Karpas-422 (cell line): Measurements from ENCODE around the gene C19orf85. TPM values are rescaled to one million over a fixed set of nuclear protein-coding genes. Genes with fewer than 3 reads are reported as not detected.

Experiments used
- DNase-seq: peaks from one replicate; pipeline ENCODE4 v3.0.0-alpha.2; 2015
- H2AFZ ChIP-seq: fragments of 200-600 bp; sonication (generic); 2 replicates; pipeline ENCODE4 v1.6.1; 2014; ENCODE audit warnings: antibody characterized with exemption, low read length, mixed read lengths
- H3K27ac ChIP-seq: fragments of 200-600 bp; sonication (generic); 2 replicates; pipeline ENCODE4 v1.5.1; 2014; ENCODE audit warnings: mild to moderate bottlenecking, low read length, moderate library complexity
- H3K27me3 ChIP-seq: fragments of 200-600 bp; sonication (generic); 2 replicates; pipeline ENCODE4 v1.6.1; 2014; ENCODE audit warnings: low read length, mixed read lengths
- H3K36me3 ChIP-seq: fragments of 200-600 bp; sonication (generic); 2 replicates; pipeline ENCODE4 v1.6.1; 2014; ENCODE audit warnings: low read length, mixed read lengths; ENCODE audit not compliant: insufficient read depth
- H3K4me1 ChIP-seq: fragments of 200-600 bp; sonication (generic); 2 replicates; pipeline ENCODE4 v1.6.1; 2014; ENCODE audit warnings: mild to moderate bottlenecking, low read length, mixed read lengths
- H3K4me2 ChIP-seq: fragments of 200-600 bp; sonication (generic); 2 replicates; pipeline ENCODE4 v1.6.1; 2014; ENCODE audit warnings: low read length, low read depth, mild to moderate bottlenecking; ENCODE audit not compliant: poor library complexity, severe bottlenecking
- H3K4me3 ChIP-seq: fragments of 200-600 bp; sonication (generic); 2 replicates; pipeline ENCODE4 v1.5.1; 2014; ENCODE audit warnings: mild to moderate bottlenecking, antibody characterized with exemption, low read length, mixed read lengths
- H3K79me2 ChIP-seq: fragments of 200-600 bp; sonication (generic); 2 replicates; pipeline ENCODE4 v1.6.1; 2014; ENCODE audit warnings: mild to moderate bottlenecking, low read length, mixed read lengths
- H3K9ac ChIP-seq: fragments of 200-600 bp; sonication (generic); 2 replicates; pipeline ENCODE4 v1.6.0; 2014; ENCODE audit warnings: low read length
- H3K9me2 ChIP-seq: fragments of 200-600 bp; sonication (generic), shearing (Covaris generic); replicated peaks from 2 replicates; pipeline ENCODE4 v1.6.0; 2014; ENCODE audit warnings: mild to moderate bottlenecking, low read length, moderate library complexity; ENCODE audit not compliant: insufficient read depth
- H3K9me3 ChIP-seq: fragments of 300-700, 200-600 bp; sonication (generic); 2 replicates; pipeline ENCODE4 v1.6.1; 2014; ENCODE audit warnings: low read length, mixed read lengths
- H4K20me1 ChIP-seq: fragments of 200-600 bp; sonication (generic); 2 replicates; pipeline ENCODE4 v1.6.1; 2014; ENCODE audit warnings: mild to moderate bottlenecking, antibody characterized with exemption, low read length, low read depth; ENCODE audit not compliant: insufficient read depth
- total RNA-seq: library from RNA; depleted of rRNA; stranded (reverse); fragments of >200 nt; shearing (Covaris generic); gene quantifications from 2 replicates; pipeline ENCODE4 v1.2.3, GENCODE V29; 2014; ENCODE audit warnings: low replicate concordance

The C19orf85 gene
- total RNA-seq, 1 experiment from 2014 or later = not detected

DNA sequence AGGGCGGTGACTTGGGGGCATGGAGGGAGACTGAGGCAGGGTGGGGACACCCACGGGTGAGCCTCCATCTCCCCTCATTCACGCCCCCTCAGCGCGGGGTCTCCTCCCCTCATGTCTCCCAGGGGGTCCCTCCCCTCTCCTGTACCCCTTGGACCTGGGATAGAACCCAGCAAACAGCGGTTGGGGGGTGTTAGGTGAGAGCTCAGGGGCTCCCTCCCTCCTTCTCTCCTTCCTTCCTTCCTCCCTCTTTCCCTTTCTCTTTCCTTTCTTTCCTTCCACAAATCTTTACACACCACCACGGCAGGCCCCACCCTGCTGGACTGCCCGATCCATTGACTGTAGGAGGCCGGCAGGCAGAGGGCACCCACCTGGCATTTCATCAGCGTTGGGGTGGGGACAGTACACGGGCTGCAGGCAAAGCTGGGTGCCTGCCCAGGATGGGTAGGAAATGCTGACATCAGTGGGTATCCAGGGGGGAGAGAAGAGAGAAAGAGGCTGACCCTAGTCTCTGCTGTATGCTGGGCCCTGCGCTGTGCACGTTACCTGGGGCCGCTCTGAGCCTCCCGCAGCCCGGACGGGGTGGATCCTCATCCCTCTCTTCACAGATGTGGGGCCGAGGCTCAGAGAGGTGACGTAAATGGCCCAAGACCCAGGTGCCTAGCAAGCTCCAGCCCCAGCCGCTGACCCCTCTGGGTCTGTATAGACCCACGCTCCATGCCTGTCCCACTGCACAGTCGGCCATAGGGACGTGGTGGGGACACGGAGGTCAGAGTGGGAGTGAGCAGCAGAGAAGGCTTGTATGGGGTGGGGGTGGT lies 27.2 kb upstream of the C19orf85 start:
- no peak for DNase-seq
- no peaks in the 10 kb centered on the region for H3K9me2 ChIP-seq
- H4K20me1 ChIP-seq = peaks cover 9% of the 10 kb centered on the region; the same call in 1 of the 2 replicates
- H3K36me3 ChIP-seq = no peaks in the 10 kb centered on the region
- H2AFZ ChIP-seq = no peak overlapping the region
- no peaks in the 10 kb centered on the region for H3K27me3 ChIP-seq
- H3K4me1 ChIP-seq = peaks cover 13% of the 10 kb centered on the region
- H3K9ac ChIP-seq = no peak overlapping the region
- H3K4me2 ChIP-seq = no peak overlapping the region
- H3K27ac ChIP-seq = no peak overlapping the region
- no peak overlapping the region for H3K4me3 ChIP-seq
- no peaks in the 10 kb centered on the region for H3K9me3 ChIP-seq
- no peaks in the 10 kb centered on the region for H3K79me2 ChIP-seq

- no peaks in the 10 kb centered on the region for H3K9me2 ChIP-seq
- H3K4me1 ChIP-seq = peaks cover 18% of the 10 kb centered on the region
- H3K4me3 ChIP-seq = no peak overlapping the region
- peaks cover 9% of the 10 kb centered on the region; the same call in 1 of the 2 replicates for H4K20me1 ChIP-seq
- no peak overlapping the region for H3K27ac ChIP-seq
- H3K27me3 ChIP-seq = no peaks in the 10 kb centered on the region
- no peaks in the 10 kb centered on the region for H3K79me2 ChIP-seq
- H3K9me3 ChIP-seq = no peaks in the 10 kb centered on the region
- no peak overlapping the region for H3K4me2 ChIP-seq
- no peak overlapping the region for H2AFZ ChIP-seq
- H3K9ac ChIP-seq = no peak overlapping the region
- H3K36me3 ChIP-seq = no peaks in the 10 kb centered on the region
- no peak for DNase-seq
Observed at GRCh38 chr19:55490478-55491432, 26.2 kb upstream of the C19orf85 start.

DNA sequence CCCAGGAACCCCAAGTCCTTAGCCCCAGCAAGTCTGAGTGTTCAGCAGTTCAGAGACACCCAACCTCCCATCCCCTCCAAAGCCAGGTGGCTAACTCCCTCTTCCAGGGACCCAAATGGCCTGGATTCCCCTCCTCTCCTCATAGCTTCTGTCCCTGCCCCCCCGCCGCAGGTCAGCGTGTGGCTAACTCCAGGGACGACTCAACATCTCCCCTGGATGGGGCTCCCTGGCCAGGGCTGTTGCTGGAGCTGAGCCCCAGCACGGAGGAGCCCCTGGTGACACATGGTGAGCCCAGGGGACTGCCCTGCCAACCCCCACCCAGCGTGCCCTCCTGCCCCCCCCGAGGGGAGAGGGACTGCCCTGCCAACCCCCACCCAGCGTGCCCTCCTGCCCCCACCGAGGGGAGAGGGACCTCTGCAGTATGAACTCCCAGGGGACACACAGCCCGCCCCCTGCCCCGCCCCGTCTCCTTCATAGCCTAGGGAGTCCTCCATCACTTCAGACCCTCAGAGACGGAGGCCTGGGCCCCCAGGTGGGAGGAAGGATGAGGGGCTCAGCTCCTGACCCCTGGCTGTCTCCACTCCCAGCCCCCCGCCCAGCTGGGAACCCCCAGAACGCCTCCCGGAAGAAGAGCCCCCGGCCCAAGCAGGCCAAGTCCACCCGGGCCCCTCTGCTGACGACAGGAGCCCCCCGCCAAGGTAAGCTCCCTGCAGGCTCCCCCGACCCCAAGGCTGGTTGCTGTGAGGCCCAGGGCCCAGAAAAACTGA lies 25.3 kb upstream of the C19orf85 start:
- H3K27me3 ChIP-seq = no peaks in the 10 kb centered on the region
- H3K9ac ChIP-seq = no peak overlapping the region
- no peaks in the 10 kb centered on the region for H3K79me2 ChIP-seq
- H3K9me3 ChIP-seq = no peaks in the 10 kb centered on the region
- peaks cover 9% of the 10 kb centered on the region; the same call in 1 of the 2 replicates for H4K20me1 ChIP-seq
- peaks cover 22% of the 10 kb centered on the region for H3K4me1 ChIP-seq
- no peak overlapping the region for H3K27ac ChIP-seq
- no peak overlapping the region for H2AFZ ChIP-seq
- no peaks in the 10 kb centered on the region for H3K36me3 ChIP-seq
- no peak overlapping the region for H3K4me3 ChIP-seq
- no peak for DNase-seq
- no peak overlapping the region for H3K4me2 ChIP-seq
- H3K9me2 ChIP-seq = no peaks in the 10 kb centered on the region

GRCh38 chr19:55488986-55489710 lies 24.6 kb upstream of the C19orf85 start:
- H2AFZ ChIP-seq = no peak overlapping the region
- H4K20me1 ChIP-seq = peaks cover 9% of the 10 kb centered on the region; the same call in 1 of the 2 replicates
- no peak overlapping the region for H3K4me3 ChIP-seq
- H3K79me2 ChIP-seq = no peaks in the 10 kb centered on the region
- no peak overlapping the region for H3K4me2 ChIP-seq
- no peak overlapping the region for H3K9ac ChIP-seq
- no peaks in the 10 kb centered on the region for H3K36me3 ChIP-seq
- no peaks in the 10 kb centered on the region for H3K27me3 ChIP-seq
- DNase-seq = no peak
- H3K9me2 ChIP-seq = no peaks in the 10 kb centered on the region
- peaks cover 29% of the 10 kb centered on the region for H3K4me1 ChIP-seq
- H3K9me3 ChIP-seq = no peaks in the 10 kb centered on the region
- no peak overlapping the region for H3K27ac ChIP-seq

DNA sequence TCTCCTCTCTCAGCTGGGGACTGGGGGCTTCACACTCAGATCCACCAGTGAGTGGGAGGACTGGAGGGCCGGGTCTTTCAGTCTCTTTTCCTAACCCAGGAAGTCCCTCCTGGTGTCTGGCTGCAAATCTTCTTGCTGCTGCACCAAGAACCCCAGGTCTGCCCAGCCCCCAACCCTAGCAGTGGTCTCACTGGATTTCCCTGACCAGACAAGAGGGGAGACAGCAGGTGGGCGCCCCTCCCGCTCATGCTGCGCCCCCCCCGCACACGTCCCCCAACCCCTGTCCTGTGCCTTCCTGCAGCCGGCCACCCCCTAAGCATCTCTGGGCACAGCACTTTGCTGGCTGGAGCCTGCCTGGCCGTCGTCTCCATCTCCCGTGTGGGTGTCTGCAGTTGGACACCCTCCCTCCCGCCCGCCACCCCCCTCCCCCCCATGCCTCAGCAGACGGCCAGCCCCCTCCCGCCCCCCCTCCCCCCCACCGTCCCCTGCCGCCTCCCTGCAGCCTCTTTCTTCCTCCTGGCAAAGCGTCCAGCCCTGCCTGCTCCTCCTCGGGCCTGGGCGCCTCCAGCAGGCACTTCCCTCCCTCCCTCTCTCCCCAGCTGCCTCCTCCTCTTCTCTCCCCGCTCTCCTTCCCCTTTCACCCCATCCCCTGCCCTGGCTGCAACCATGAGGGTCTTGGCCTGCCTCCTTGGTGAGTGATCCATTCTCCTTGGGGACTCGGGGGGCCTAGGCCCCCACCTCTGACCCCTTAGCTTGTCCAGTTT lies 23.6 kb upstream of the C19orf85 start, which contains the start of gene SSC5D:
Gene SSC5D (plus strand): TSS at position 513 of the 764 bp plus-strand sequence. CDS start 154 bp downstream, at position 667.
- Histone ChIP-seq H2AFZ (no peak within 1 kb of the TSS), H3K4me1 (peaks cover 31% of the 10 kb centered on the region), H4K20me1 (peaks cover 9% of the 10 kb centered on the region; the same call in 1 of the 2 replicates), H3K9me2 (no peaks in the 10 kb centered on the region), H3K27ac (no peak within 1 kb of the TSS), H3K9me3 (no peaks in the 10 kb centered on the region), H3K79me2 (no peaks in the 10 kb centered on the region), H3K4me3 (no peak within 1 kb of the TSS), H3K4me2 (no peak within 1 kb of the TSS), H3K9ac (peak within 1 kb of the TSS; percentile 29), H3K36me3 (no peaks in the 10 kb centered on the region), H3K27me3 (no peaks in the 10 kb centered on the region)
- peak; percentile 50 for DNase-seq

DNA sequence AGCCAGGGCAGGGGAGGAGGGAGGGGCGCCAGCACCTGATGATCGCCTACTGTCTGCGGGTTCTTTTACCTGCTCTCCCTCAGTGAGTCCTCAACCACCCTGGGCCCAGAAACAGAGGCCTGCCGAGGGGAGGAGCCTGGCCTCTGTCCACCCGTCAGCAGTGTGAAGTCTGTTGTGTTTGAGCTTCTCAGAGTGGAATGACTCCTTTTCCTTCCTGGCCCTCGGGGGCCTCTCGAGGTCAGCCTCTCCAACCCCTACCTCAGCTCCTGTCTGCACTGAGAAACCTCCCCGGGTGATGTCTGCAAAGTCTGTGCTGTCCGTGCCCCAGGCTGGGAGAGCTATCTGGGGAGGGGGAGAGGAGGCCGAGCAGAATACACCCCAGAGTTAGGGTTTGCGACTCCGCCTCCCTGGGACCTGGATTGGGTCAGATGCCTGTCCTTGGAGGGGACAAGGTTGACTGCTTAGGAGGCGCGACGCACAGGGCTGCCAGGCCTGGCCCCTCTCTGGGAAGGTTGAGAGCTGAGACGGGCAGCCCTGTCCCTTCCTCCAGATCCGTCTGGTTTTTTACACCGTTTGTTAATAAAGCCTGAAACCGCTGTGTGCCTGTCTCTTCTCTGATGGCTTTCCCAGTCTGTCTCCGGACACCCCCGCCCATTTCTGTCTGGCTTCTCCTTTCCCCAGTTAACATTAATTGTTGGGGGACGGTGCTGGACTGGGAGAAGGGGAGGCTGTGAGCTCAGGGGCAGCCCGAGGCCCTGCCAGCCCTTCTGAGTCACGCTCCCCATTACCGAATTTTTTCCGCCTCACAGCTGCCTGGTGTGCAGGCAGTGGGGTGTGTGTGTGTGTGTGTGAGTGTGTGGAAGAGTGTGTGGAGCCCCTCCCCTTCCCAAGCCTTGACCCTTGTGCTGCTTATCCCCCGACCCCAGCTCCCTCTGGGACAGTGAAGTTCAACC lies 22.7 kb upstream of the C19orf85 start:
- Histone ChIP-seq H3K27ac (no peak overlapping the region), H3K79me2 (no peaks in the 10 kb centered on the region), H3K4me3 (no peak overlapping the region), H3K27me3 (no peaks in the 10 kb centered on the region), H4K20me1 (peaks cover 9% of the 10 kb centered on the region; the same call in 1 of the 2 replicates), H3K9me3 (no peaks in the 10 kb centered on the region), H2AFZ (no peak overlapping the region), H3K36me3 (no peaks in the 10 kb centered on the region), H3K9ac (peak overlapping the region; percentile 14; the same call in 1 of the 2 replicates), H3K4me1 (peaks cover 31% of the 10 kb centered on the region), H3K9me2 (no peaks in the 10 kb centered on the region), H3K4me2 (no peak overlapping the region)
- peak; percentile 60 for DNase-seq
